Measurements from ENCODE around the gene GSK3A. TPM values are rescaled to one million over a fixed set of nuclear protein-coding genes. Genes with fewer than 3 reads are reported as not detected.

Gene GSK3A
- total RNA-seq, 1 experiment from 2014 or later = 25.0 TPM

GRCh38 chr19:42203700-42204099 lies 38.7 kb downstream of the GSK3A start:
- no peaks in the 10 kb centered on the region for H3K9me2 ChIP-seq (replicated peaks; ENCODE audit: low read length)
- H3K79me2 ChIP-seq (ENCODE audit: low read length) = peaks cover 55% of the 10 kb centered on the region
- CTCF ChIA-PET = no interaction called here
- no peaks in the 10 kb centered on the region for H3F3A ChIP-seq (ENCODE audit: low read length, unreplicated experiment)
- no peak overlapping the region for H3K4me2 ChIP-seq (ENCODE audit: low read length)
- H4K20me1 ChIP-seq (ENCODE audit: low read length) = no peaks in the 10 kb centered on the region
- H3K27me3 ChIP-seq (ENCODE audit: low read length) = no peaks in the 10 kb centered on the region
- no peaks in the 10 kb centered on the region for H3K9me3 ChIP-seq (ENCODE audit: low read length)
- TF ChIP-seq CTCF (conservative IDR thresholded peaks at IDR 0.05; ENCODE audit: low read depth, low read length) (no peak), EZH2phosphoT487 (IDR thresholded peaks at IDR 0.05; ENCODE audit: borderline replicate concordance, low read length) (no peak), EZH2 (IDR thresholded peaks at IDR 0.05; ENCODE audit: low read length, unreplicated experiment) (no peak)
- H3K36me3 ChIP-seq (ENCODE audit: low read depth, low read length) = peaks cover 18% of the 10 kb centered on the region
- no peak overlapping the region for H3K9ac ChIP-seq (ENCODE audit: low read length)
- ATAC-seq = no peak
- peaks cover 27% of the 10 kb centered on the region for H3K4me1 ChIP-seq (ENCODE audit: insufficient read depth, low read length)
- DNase-seq = no peak
- POLR2A ChIA-PET (ENCODE audit: unreplicated experiment) = no interaction called here
- H3K27ac ChIP-seq (ENCODE audit: low read length) = no peak overlapping the region
- H3K4me3 ChIP-seq (ENCODE audit: low read length) = no peak overlapping the region
- BruUV-seq (replicated peaks) = no TSS peak
- no peak overlapping the region for H2AFZ ChIP-seq (ENCODE audit: low read length)
- intact Hi-C loops (cut with micrococcal nuclease) = no loop called here

GRCh38 chr19:42202290-42202880 lies 40.0 kb downstream of the GSK3A start:
- Histone ChIP-seq H3K79me2 (ENCODE audit: low read length) (peaks cover 50% of the 10 kb centered on the region), H3K36me3 (ENCODE audit: low read depth, low read length) (peaks cover 12% of the 10 kb centered on the region; the same call in 1 of the 2 replicates), H3K27me3 (ENCODE audit: low read length) (no peaks in the 10 kb centered on the region), H3K9me2 (replicated peaks; ENCODE audit: low read length) (no peaks in the 10 kb centered on the region), H3K4me2 (ENCODE audit: low read length) (no peak overlapping the region), H2AFZ (ENCODE audit: low read length) (no peak overlapping the region), H3K4me1 (ENCODE audit: insufficient read depth, low read length) (peaks cover 14% of the 10 kb centered on the region), H3K27ac (ENCODE audit: low read length) (no peak overlapping the region), H4K20me1 (ENCODE audit: low read length) (no peaks in the 10 kb centered on the region), H3F3A (ENCODE audit: low read length, unreplicated experiment) (no peaks in the 10 kb centered on the region), H3K9ac (ENCODE audit: low read length) (no peak overlapping the region), H3K4me3 (ENCODE audit: low read length) (no peak overlapping the region), H3K9me3 (ENCODE audit: low read length) (no peaks in the 10 kb centered on the region)
- no peak for ATAC-seq
- TF ChIP-seq EZH2phosphoT487 (IDR thresholded peaks at IDR 0.05; ENCODE audit: borderline replicate concordance, low read length) (no peak), EZH2 (IDR thresholded peaks at IDR 0.05; ENCODE audit: low read length, unreplicated experiment) (no peak), CTCF (conservative IDR thresholded peaks at IDR 0.05; ENCODE audit: low read depth, low read length) (no peak)
- DNase-seq = no peak
- POLR2A ChIA-PET (ENCODE audit: unreplicated experiment) = no interaction called here
- BruUV-seq (replicated peaks) = no TSS peak
- CTCF ChIA-PET = no interaction called here
- intact Hi-C loops (cut with micrococcal nuclease) = no loop called here

GRCh38 chr19:42201489-42202289 lies 40.7 kb downstream of the GSK3A start:
- Histone ChIP-seq H3K4me1 (ENCODE audit: insufficient read depth, low read length) (peaks cover 7% of the 10 kb centered on the region), H3K36me3 (ENCODE audit: low read depth, low read length) (peaks cover 11% of the 10 kb centered on the region; the same call in 1 of the 2 replicates), H3K27me3 (ENCODE audit: low read length) (no peaks in the 10 kb centered on the region), H3K9me3 (ENCODE audit: low read length) (no peaks in the 10 kb centered on the region), H3K79me2 (ENCODE audit: low read length) (peaks cover 50% of the 10 kb centered on the region), H3K4me2 (ENCODE audit: low read length) (no peak overlapping the region), H3K4me3 (ENCODE audit: low read length) (no peak overlapping the region), H3K9me2 (replicated peaks; ENCODE audit: low read length) (no peaks in the 10 kb centered on the region), H2AFZ (ENCODE audit: low read length) (no peak overlapping the region), H3K27ac (ENCODE audit: low read length) (no peak overlapping the region), H4K20me1 (ENCODE audit: low read length) (no peaks in the 10 kb centered on the region), H3K9ac (ENCODE audit: low read length) (no peak overlapping the region), H3F3A (ENCODE audit: low read length, unreplicated experiment) (no peaks in the 10 kb centered on the region)
- ATAC-seq (no peak), DNase-seq (no peak)
- ChIA-PET POLR2A (ENCODE audit: unreplicated experiment) (no interaction called here), CTCF (no interaction called here)
- no TSS peak for BruUV-seq (replicated peaks)
- TF ChIP-seq CTCF (conservative IDR thresholded peaks at IDR 0.05; ENCODE audit: low read depth, low read length) (no peak), EZH2phosphoT487 (IDR thresholded peaks at IDR 0.05; ENCODE audit: borderline replicate concordance, low read length) (no peak), EZH2 (IDR thresholded peaks at IDR 0.05; ENCODE audit: low read length, unreplicated experiment) (no peak)
- intact Hi-C loops (cut with micrococcal nuclease) = no loop called here
